SK-N-SH (cell line): ENCODE results near the gene DLG2. TPM values are rescaled to one million over a fixed set of nuclear protein-coding genes. Genes with fewer than 3 reads are reported as not detected.
A peak's percentile ranks its signal among the peaks of the same experiment; 100 is the strongest.

Experiments used
- CTCF ChIA-PET: fragments of 300-600, 350-600 bp; formaldehyde crosslinking; extraction: SDS; loops from one replicate; lab custom pipeline; 2021; lab: Yijun Ruan, JAX
- POLR2A ChIA-PET: fragments of 350-600 bp; sonication (Branson Sonifier 250); formaldehyde crosslinking; extraction: SDS; loops from one replicate; lab custom pipeline; 2020; ENCODE audit warnings: antibody characterized with exemption, inconsistent platforms; lab: Yijun Ruan, JAX
- DNase-seq: peaks from one replicate; pipeline ENCODE4 v3.0.0; 2012
- H2AFZ ChIP-seq: fragments of 200-600 bp; sonication (generic); 2 replicates; pipeline ENCODE4 v1.8.1; 2016; ENCODE audit warnings: antibody characterized with exemption, mild to moderate bottlenecking, low read depth
- H3F3A ChIP-seq: fragments of 200-600 bp; sonication (generic); replicated peaks from 2 replicates; pipeline ENCODE3; 2016; ENCODE audit warnings: antibody characterized with exemption, mild to moderate bottlenecking; ENCODE audit not compliant: insufficient read depth
- H3K27ac ChIP-seq, 2 experiments: fragments of 200-500 bp in 1 of 2; fragments of 200-600 bp in 1 of 2; sonication (Bioruptor generic) in 1 of 2; sonication (generic), shearing (Covaris generic) in 1 of 2; 2 replicates each; pipeline versions ENCODE4 v1.5.1 to v1.6.1; 2014 to 2016; ENCODE audit warnings: low read depth in 2 of 2, inconsistent platforms in 1 of 2, low read length in 1 of 2, mild to moderate bottlenecking in 1 of 2, mixed read lengths in 1 of 2
- H3K27me3 ChIP-seq: fragments of 200-600 bp; sonication (generic), shearing (Covaris generic); 2 replicates; pipeline ENCODE4 v1.6.1; 2016; ENCODE audit warnings: mixed run types; ENCODE audit not compliant: insufficient read depth
- H3K36me3 ChIP-seq, 2 experiments: fragments of 200-500 bp in 1 of 2; fragments of 200-600 bp in 1 of 2; sonication (Bioruptor generic) in 1 of 2; sonication (generic) in 1 of 2; replicated peaks in 1 of 2; 2 replicates each; pipeline versions ENCODE3 to v1.5.1; 2014 to 2016; ENCODE audit warnings: low read length in 1 of 2, mild to moderate bottlenecking in 1 of 2; ENCODE audit not compliant: insufficient read depth in 2 of 2, control insufficient read depth in 1 of 2
- H3K4me1 ChIP-seq, 2 experiments: fragments of 200-500 bp in 1 of 2; fragments of 200-600 bp in 1 of 2; sonication (Bioruptor generic) in 1 of 2; sonication (generic), shearing (Covaris generic) in 1 of 2; 2 replicates each; pipeline versions ENCODE4 v1.5.1 to v1.6.1; 2014 to 2016; ENCODE audit warnings: low read depth in 1 of 2, low read length in 1 of 2, mixed run types in 1 of 2; ENCODE audit not compliant: insufficient read depth in 2 of 2, control insufficient read depth in 1 of 2
- H3K4me2 ChIP-seq: fragments of 200-600 bp; sonication (generic), shearing (Covaris generic); 2 replicates; pipeline ENCODE4 v1.6.1; 2017; ENCODE audit warnings: mixed run types
- H3K4me3 ChIP-seq, 2 experiments: fragments of 200-500 bp in 1 of 2; fragments of 200-600 bp in 1 of 2; sonication (Bioruptor generic) in 1 of 2; sonication (generic), shearing (Covaris generic) in 1 of 2; 2 replicates each; pipeline versions ENCODE4 v1.5.1 to v1.8.1; 2014 to 2016; ENCODE audit warnings: low read depth in 2 of 2, inconsistent platforms in 1 of 2, low read length in 1 of 2, mild to moderate bottlenecking in 1 of 2, mixed read lengths in 1 of 2, moderate library complexity in 1 of 2
- H3K79me2 ChIP-seq: fragments of 200-600 bp; sonication (generic); 2 replicates; pipeline ENCODE4 v1.8.1; 2017; ENCODE audit warnings: mild to moderate bottlenecking; ENCODE audit not compliant: insufficient read depth
- H3K9ac ChIP-seq: fragments of 200-600 bp; sonication (generic); 2 replicates; pipeline ENCODE4 v1.6.1; 2017; ENCODE audit warnings: mixed run types
- H3K9me2 ChIP-seq: fragments of 200-600 bp; sonication (generic); 2 replicates; pipeline ENCODE4 v1.6.1; 2017; ENCODE audit warnings: mixed run types
- H3K9me3 ChIP-seq: fragments of 200-600 bp; sonication (generic); 2 replicates; pipeline ENCODE4 v1.6.1; 2017; ENCODE audit warnings: mixed run types, mild to moderate bottlenecking, moderate library complexity
- H4K20me1 ChIP-seq: fragments of 200-600 bp; sonication (generic); 2 replicates; pipeline ENCODE4 v1.6.1; 2017; ENCODE audit warnings: mild to moderate bottlenecking, mixed run types; ENCODE audit not compliant: insufficient read depth
- ELF1 ChIP-seq: IDR thresholded peaks from 2 replicates; pipeline ENCODE4 v1.4.0; 2012
- FOSL2 ChIP-seq: IDR thresholded peaks from 2 replicates; pipeline ENCODE4 v1.4.0; 2012; ENCODE audit warnings: low read depth, mild to moderate bottlenecking, moderate library complexity, borderline replicate concordance
- GABPA ChIP-seq: IDR thresholded peaks from 2 replicates; pipeline ENCODE4 v1.4.0; 2012; ENCODE audit warnings: low read depth, mild to moderate bottlenecking
- GATA2 ChIP-seq: sonication (generic); formaldehyde crosslinking; IDR thresholded peaks from 2 replicates; pipeline ENCODE4 v1.5.0; 2020; ENCODE audit warnings: mild to moderate bottlenecking, missing genetic modification reagents
- JUND ChIP-seq: IDR thresholded peaks from 2 replicates; pipeline ENCODE4 v1.4.0; 2012
- MEF2A ChIP-seq: IDR thresholded peaks from 2 replicates; pipeline ENCODE4 v1.4.0; 2012; ENCODE audit warnings: low read depth, borderline replicate concordance
- NFIC ChIP-seq: IDR thresholded peaks from 2 replicates; pipeline ENCODE4 v1.4.0; 2012; ENCODE audit warnings: borderline replicate concordance
- RFX5 ChIP-seq: IDR thresholded peaks from 2 replicates; pipeline ENCODE4 v1.6.1; 2012; ENCODE audit warnings: mild to moderate bottlenecking, improper control_type of control experiment, low read length
- SIN3A ChIP-seq: IDR thresholded peaks from 2 replicates; pipeline ENCODE4 v1.6.1; 2012; ENCODE audit warnings: low read depth, mild to moderate bottlenecking, low read length, moderate library complexity, borderline replicate concordance
- YY1 ChIP-seq: IDR thresholded peaks from 2 replicates; pipeline ENCODE4 v1.4.0; 2012; ENCODE audit warnings: low read depth, mild to moderate bottlenecking
- polyA plus RNA-seq, 3 experiments: library from polyadenylated mRNA; depleted of rRNA; stranded (reverse); fragments of >200 nt; gene quantifications; 2 replicates each; pipeline ENCODE4 v1.2.3, GENCODE V29; 2012
- TF ChIP-seq, protein P1 (sequence below): IDR thresholded peaks from 2 replicates; pipeline ENCODE4 v1.6.1; 2012; ENCODE audit warnings: mild to moderate bottlenecking, low read depth, low read length, moderate library complexity
- TF ChIP-seq, protein P2 (sequence below): IDR thresholded peaks from 2 replicates; pipeline ENCODE4 v1.4.0; 2012; ENCODE audit warnings: low read depth, borderline replicate concordance

The DLG2 gene
- polyA plus RNA-seq, 1 of the 3 experiments (the other 2 are of a cell fraction): 0.21 TPM

DNA sequence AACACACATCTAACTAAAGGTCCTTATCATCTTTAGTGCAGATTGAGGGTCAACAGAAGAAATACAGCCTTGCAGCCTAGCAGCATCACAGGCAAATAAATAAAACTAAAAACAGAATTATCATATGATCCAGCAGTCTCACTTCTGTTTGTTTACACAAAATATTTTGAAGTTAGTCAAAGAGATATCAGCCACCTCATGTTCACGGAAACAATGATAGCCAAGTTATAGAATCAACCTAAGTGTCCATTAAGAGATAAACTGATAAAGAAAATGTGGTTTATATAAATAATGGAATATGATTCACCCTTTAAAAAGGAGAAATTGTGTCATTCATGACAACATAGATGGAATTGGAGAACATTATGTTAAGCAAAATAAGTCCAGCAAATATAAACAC lies 1602.9 kb downstream of the DLG2 start (continued):
- TF ChIP-seq FOSL2: no peak
- no peak for TF ChIP-seq RFX5
- no peak for TF ChIP-seq ELF1

DNA sequence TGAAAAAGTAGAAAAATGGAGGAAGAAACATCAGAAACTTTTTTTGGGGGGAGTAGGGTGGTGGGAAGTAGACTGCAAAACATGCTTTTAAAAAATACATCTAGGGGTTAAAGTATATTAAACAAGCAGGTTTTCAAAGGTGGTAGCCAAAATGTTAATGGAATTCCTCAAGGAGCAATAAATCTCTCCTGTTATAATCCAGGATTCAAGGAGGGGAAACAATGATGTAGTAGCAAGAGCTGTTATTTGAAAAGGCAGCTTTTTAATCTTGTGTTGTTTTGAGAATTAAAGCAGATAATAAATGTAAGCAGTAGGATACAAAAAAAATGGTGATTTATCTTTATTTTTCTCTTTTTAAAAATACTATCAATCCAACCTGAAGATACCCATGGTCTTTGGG lies 1604.4 kb downstream of the DLG2 start:
- Histone ChIP-seq H3K4me2 (no peak overlapping the region), H3K9me3 (no peaks in the 10 kb centered on the region), H3K4me3 (no peak overlapping the region), H3K36me3 (no peaks in the 10 kb centered on the region), H3K4me1 (peaks cover 0 to 4% of the 10 kb centered on the region in 2 experiments; a peak in 2 of 4 replicates), H4K20me1 (no peaks in the 10 kb centered on the region), H3K79me2 (no peaks in the 10 kb centered on the region), H3K27ac (peak overlapping the region in 1 of 2 experiments; percentile 21; a peak in 1 of 4 replicates), H3F3A (no peaks in the 10 kb centered on the region), H2AFZ (peak overlapping the region; percentile 75; the same call in 1 of the 2 replicates), H3K9ac (no peak overlapping the region), H3K9me2 (no peaks in the 10 kb centered on the region; the same call in 1 of the 2 replicates), H3K27me3 (no peaks in the 10 kb centered on the region)
- POLR2A ChIA-PET: no interaction called here
- TF ChIP-seq JUND (no peak), YY1 (no peak), GABPA (no peak), SIN3A (no peak), NFIC (no peak), MEF2A (no peak), GATA2 (CRISPR knock-in tag) (no peak)
- TF ChIP-seq, protein P1, sequence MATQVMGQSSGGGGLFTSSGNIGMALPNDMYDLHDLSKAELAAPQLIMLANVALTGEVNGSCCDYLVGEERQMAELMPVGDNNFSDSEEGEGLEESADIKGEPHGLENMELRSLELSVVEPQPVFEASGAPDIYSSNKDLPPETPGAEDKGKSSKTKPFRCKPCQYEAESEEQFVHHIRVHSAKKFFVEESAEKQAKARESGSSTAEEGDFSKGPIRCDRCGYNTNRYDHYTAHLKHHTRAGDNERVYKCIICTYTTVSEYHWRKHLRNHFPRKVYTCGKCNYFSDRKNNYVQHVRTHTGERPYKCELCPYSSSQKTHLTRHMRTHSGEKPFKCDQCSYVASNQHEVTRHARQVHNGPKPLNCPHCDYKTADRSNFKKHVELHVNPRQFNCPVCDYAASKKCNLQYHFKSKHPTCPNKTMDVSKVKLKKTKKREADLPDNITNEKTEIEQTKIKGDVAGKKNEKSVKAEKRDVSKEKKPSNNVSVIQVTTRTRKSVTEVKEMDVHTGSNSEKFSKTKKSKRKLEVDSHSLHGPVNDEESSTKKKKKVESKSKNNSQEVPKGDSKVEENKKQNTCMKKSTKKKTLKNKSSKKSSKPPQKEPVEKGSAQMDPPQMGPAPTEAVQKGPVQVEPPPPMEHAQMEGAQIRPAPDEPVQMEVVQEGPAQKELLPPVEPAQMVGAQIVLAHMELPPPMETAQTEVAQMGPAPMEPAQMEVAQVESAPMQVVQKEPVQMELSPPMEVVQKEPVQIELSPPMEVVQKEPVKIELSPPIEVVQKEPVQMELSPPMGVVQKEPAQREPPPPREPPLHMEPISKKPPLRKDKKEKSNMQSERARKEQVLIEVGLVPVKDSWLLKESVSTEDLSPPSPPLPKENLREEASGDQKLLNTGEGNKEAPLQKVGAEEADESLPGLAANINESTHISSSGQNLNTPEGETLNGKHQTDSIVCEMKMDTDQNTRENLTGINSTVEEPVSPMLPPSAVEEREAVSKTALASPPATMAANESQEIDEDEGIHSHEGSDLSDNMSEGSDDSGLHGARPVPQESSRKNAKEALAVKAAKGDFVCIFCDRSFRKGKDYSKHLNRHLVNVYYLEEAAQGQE: no peak
- TF ChIP-seq, protein P2, sequence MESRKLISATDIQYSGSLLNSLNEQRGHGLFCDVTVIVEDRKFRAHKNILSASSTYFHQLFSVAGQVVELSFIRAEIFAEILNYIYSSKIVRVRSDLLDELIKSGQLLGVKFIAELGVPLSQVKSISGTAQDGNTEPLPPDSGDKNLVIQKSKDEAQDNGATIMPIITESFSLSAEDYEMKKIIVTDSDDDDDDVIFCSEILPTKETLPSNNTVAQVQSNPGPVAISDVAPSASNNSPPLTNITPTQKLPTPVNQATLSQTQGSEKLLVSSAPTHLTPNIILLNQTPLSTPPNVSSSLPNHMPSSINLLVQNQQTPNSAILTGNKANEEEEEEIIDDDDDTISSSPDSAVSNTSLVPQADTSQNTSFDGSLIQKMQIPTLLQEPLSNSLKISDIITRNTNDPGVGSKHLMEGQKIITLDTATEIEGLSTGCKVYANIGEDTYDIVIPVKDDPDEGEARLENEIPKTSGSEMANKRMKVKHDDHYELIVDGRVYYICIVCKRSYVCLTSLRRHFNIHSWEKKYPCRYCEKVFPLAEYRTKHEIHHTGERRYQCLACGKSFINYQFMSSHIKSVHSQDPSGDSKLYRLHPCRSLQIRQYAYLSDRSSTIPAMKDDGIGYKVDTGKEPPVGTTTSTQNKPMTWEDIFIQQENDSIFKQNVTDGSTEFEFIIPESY: no peak
- no peak for DNase-seq
- CTCF ChIA-PET: no interaction called here
